Smooth muscle cell (in vitro differentiated cells): Measurements from ENCODE around the gene HDAC11. TPM values are rescaled to one million over a fixed set of nuclear protein-coding genes. Genes with fewer than 3 reads are reported as not detected.

Experiments used
- DNase-seq: peaks from one replicate; lab custom pipeline; 2025; ENCODE audit not compliant: unreplicated experiment; lab: John Stamatoyannopoulos, UW
- H2AFZ ChIP-seq: fragments of 200-600 bp; sonication (generic); 2 replicates; pipeline ENCODE4 v1.6.0; 2016; ENCODE audit warnings: antibody characterized with exemption, low read depth, mild to moderate bottlenecking
- H3F3A ChIP-seq: fragments of 200-600 bp; sonication (generic); 2 replicates; pipeline ENCODE4 v1.6.0; 2017; ENCODE audit warnings: antibody characterized with exemption, low read depth
- H3K27ac ChIP-seq: fragments of 200-600 bp; sonication (generic); 2 replicates; pipeline ENCODE4 v1.5.1; 2016; ENCODE audit warnings: low read depth, mild to moderate bottlenecking
- H3K27me3 ChIP-seq: fragments of 200-600 bp; sonication (generic); 2 replicates; pipeline ENCODE4 v1.6.1; 2016; ENCODE audit warnings: low read depth, mild to moderate bottlenecking
- H3K36me3 ChIP-seq: fragments of 200-600 bp; sonication (generic); 2 replicates; pipeline ENCODE4 v1.5.1; 2016; ENCODE audit warnings: low read depth
- H3K4me1 ChIP-seq: fragments of 200-600 bp; sonication (generic); 2 replicates; pipeline ENCODE4 v1.5.1; 2016; ENCODE audit warnings: low read depth
- H3K4me2 ChIP-seq: fragments of 200-600 bp; sonication (generic); 2 replicates; pipeline ENCODE4 v1.6.0; 2016; ENCODE audit warnings: mild to moderate bottlenecking
- H3K4me3 ChIP-seq: fragments of 200-600 bp; sonication (generic); 2 replicates; pipeline ENCODE4 v1.5.1; 2016; ENCODE audit warnings: mild to moderate bottlenecking
- H3K79me2 ChIP-seq: fragments of 200-600 bp; sonication (generic); 2 replicates; pipeline ENCODE4 v1.6.0; 2016; ENCODE audit warnings: low read depth, mild to moderate bottlenecking
- H3K9ac ChIP-seq: fragments of 200-600 bp; sonication (generic); 2 replicates; pipeline ENCODE4 v1.6.0; 2016; ENCODE audit warnings: low read depth
- H3K9me3 ChIP-seq: fragments of 200-600 bp; sonication (generic); replicated peaks from 2 replicates; pipeline ENCODE4 v1.5.1; 2016; ENCODE audit warnings: low read depth
- H4K20me1 ChIP-seq: fragments of 200-600 bp; sonication (generic); 2 replicates; pipeline ENCODE4 v1.6.0; 2016; ENCODE audit warnings: low read depth
- WGBS: methylation state at CpG from one replicate; pipeline ENCODE4 v1.1.7; 2016; ENCODE audit warnings: low lambda C conversion rate; 5-methylcytosine and 5-hydroxymethylcytosine counted together
- polyA plus RNA-seq: library from polyadenylated mRNA; unstranded; fragments of >200 nt; fragmentation: Nextera tagmentation; extraction: Ambion mirVana; gene quantifications from 2 replicates; pipeline ENCODE4 v1.2.1, GENCODE V29; 2016
- total RNA-seq: library from RNA; depleted of rRNA; stranded (reverse); fragments of >200 nt; gene quantifications from 2 replicates; pipeline ENCODE4 v1.2.3, GENCODE V29; 2014
- TF ChIP-seq, protein P1 (sequence below): fragments of 200-600 bp; sonication (generic); IDR thresholded peaks from 2 replicates; pipeline ENCODE4 v1.5.1; 2017; ENCODE audit warnings: borderline replicate concordance, mild to moderate bottlenecking, antibody characterized with exemption; ENCODE audit not compliant: insufficient read depth, poor library complexity, severe bottlenecking

The HDAC11 gene
- total and polyA plus RNA-seq, 2 experiments from 2014 or later: 9.6 to 14.8 TPM

DNA sequence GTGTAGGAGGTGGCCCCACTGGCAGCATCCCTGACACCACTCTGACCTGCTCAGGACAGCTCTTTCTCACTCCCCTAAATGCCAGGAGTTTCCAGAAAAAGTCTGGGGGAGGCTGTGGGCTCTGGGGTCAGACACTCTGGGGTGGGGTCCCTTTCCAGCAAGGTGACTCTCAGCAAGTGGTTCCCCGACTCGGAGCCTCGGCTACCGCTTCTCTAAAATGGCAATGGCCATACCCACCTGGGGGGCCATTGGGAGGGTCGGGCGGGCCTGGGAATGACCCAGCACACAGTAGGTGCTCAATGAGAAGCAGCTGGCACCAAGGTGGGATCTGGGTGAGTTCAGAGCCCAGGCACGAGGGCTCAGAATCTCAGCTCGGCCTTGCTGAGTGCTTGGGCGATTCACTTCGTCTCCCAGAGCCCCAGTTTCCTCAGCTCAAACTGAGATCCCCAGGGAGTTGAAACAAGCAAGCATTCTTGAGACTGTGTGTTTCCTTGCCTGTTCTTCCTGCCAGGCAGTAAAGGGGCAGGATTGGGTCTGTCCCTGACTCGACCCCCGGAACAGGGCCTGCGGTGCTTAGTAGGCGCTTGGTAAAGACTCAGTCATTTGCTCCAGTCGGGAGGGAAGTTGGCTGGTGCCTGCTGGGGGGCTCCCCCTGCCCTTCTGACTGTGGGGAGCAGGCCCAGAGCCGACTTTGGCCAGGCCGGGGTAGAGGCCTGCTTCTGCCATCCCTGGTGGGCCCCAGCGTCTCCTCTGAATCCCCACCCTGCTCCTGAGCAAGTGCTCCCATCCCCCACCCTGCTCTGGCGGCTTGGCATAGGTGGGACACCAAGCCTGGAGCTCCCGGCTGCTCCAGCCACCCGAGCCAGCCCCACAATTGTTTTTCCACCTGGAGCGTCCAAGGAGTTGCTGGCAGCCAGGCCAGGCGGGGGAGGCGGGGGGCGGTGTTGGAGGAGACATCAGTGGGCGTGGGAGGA is 36.0 kb downstream of the HDAC11 start:
- no peaks in the 10 kb centered on the region for H4K20me1 ChIP-seq
- H3K4me1 ChIP-seq: peaks cover 11% of the 10 kb centered on the region
- no peak overlapping the region for H3K4me3 ChIP-seq
- TF ChIP-seq, protein P1, sequence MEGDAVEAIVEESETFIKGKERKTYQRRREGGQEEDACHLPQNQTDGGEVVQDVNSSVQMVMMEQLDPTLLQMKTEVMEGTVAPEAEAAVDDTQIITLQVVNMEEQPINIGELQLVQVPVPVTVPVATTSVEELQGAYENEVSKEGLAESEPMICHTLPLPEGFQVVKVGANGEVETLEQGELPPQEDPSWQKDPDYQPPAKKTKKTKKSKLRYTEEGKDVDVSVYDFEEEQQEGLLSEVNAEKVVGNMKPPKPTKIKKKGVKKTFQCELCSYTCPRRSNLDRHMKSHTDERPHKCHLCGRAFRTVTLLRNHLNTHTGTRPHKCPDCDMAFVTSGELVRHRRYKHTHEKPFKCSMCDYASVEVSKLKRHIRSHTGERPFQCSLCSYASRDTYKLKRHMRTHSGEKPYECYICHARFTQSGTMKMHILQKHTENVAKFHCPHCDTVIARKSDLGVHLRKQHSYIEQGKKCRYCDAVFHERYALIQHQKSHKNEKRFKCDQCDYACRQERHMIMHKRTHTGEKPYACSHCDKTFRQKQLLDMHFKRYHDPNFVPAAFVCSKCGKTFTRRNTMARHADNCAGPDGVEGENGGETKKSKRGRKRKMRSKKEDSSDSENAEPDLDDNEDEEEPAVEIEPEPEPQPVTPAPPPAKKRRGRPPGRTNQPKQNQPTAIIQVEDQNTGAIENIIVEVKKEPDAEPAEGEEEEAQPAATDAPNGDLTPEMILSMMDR: no peak
- no peaks in the 10 kb centered on the region for H3K79me2 ChIP-seq
- DNase-seq: no peak
- no peaks in the 10 kb centered on the region for H3K27me3 ChIP-seq
- H3K4me2 ChIP-seq: no peak overlapping the region
- no peak overlapping the region for H3K27ac ChIP-seq
- no peak overlapping the region for H3K9ac ChIP-seq
- no peak overlapping the region for H2AFZ ChIP-seq
- WGBS: 94% methylated on average over 26 of the region's 26 CpGs
- H3F3A ChIP-seq: peaks cover 9% of the 10 kb centered on the region
- H3K36me3 ChIP-seq: no peaks in the 10 kb centered on the region
- H3K9me3 ChIP-seq: no peaks in the 10 kb centered on the region

DNA sequence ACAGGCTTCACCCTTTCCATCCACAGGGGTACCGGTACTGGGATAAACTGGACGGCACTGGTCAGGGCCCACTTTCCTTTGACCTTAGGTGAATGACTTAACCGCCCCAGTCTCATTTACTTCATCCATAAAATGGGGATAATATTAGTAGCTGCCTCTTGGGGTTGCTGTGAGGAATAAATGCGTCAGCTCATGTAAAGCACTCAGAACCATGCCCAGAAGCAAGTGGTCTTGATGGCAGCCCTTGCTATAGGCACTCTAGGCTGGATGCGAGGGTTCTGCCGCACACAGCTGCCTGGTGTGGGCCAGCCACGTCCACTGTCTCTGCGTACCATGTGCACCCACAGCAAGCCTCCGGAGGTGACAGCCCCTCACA is 36.6 kb downstream of the HDAC11 start:
- Histone ChIP-seq H3K4me2 (no peak overlapping the region), H3K27me3 (no peaks in the 10 kb centered on the region), H3K4me3 (no peak overlapping the region), H3K79me2 (no peaks in the 10 kb centered on the region), H4K20me1 (no peaks in the 10 kb centered on the region), H3K9ac (no peak overlapping the region), H3F3A (peaks cover 9% of the 10 kb centered on the region), H3K27ac (no peak overlapping the region), H2AFZ (no peak overlapping the region), H3K4me1 (peaks cover 11% of the 10 kb centered on the region), H3K9me3 (no peaks in the 10 kb centered on the region), H3K36me3 (no peaks in the 10 kb centered on the region)
- 95% methylated on average over 9 of the region's 9 CpGs for WGBS
- no peak for DNase-seq
- TF ChIP-seq, protein P1: no peak

DNA sequence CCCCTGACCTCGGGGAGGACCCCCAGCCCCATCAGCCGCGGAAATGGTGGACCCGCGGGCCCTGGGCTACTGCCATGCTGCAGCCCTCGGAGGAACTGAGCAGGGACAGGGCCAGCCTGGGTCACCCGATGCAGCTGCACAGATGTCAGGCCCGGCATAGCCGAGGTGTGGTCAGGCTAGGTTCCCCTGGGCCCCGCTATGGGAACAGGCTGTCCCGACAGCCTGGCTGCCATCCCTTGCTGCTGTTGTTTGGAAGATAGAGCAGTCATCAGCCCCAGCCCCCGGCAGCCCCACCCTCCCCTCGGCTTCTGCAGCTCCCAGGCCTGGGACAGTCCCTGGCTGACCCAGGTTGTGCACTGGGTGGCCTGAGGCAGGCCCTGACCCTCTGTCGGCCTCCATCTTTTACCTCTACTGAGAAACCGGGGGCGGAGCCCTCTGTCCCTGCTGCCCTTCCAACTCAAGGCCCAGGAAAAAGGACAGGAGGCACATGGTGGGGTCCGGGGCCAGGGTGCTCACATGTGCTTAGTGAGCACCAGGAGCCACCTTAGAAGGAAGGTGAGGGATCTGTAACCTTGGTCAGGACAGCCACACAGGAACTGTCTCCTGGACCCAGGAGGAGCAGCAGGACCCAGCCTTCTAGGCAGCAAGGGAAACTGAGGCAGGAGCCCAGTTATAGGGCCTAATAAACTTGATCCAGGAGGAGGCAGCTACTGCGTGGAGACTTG is 37.3 kb downstream of the HDAC11 start:
- Histone ChIP-seq H3K9ac (no peak overlapping the region), H3K27ac (no peak overlapping the region), H3K79me2 (no peaks in the 10 kb centered on the region), H3K4me3 (no peak overlapping the region), H4K20me1 (no peaks in the 10 kb centered on the region), H3F3A (peaks cover 9% of the 10 kb centered on the region), H3K4me2 (no peak overlapping the region), H3K4me1 (peaks cover 11% of the 10 kb centered on the region), H3K9me3 (no peaks in the 10 kb centered on the region), H3K27me3 (no peaks in the 10 kb centered on the region), H3K36me3 (no peaks in the 10 kb centered on the region), H2AFZ (no peak overlapping the region)
- TF ChIP-seq, protein P1: no peak
- DNase-seq: no peak
- 91% methylated on average over 17 of the region's 18 CpGs for WGBS
